ENCODE measurements around the gene FILIP1.

- TF ChIP-seq CTCF (IDR thresholded peaks at IDR 0.05) (no peak), POLR2A (IDR thresholded peaks at IDR 0.05) (no peak), POLR2AphosphoS5 (IDR thresholded peaks at IDR 0.05) (no peak)
Measured at GRCh38 chr6:75428204-75428603, 65.4 kb downstream of the FILIP1 start.

Data from suprapubic skin (tissue), 4 donors.